LHCN-M2 (cell line): ENCODE data around the gene TBX21. TPM values are rescaled to one million over a fixed set of nuclear protein-coding genes. Genes with fewer than 3 reads are reported as not detected.
A peak's percentile ranks its signal among the peaks of the same experiment; 100 is the strongest.
"Not testable (repeated sequence)": the region's sequence is repeated elsewhere in the genome, so short reads cannot be mapped to it uniquely, and the experiment has no call there.

Experiments
- DNase-seq: peaks from one replicate; pipeline ENCODE4 v3.0.0-alpha.2; 2012; ENCODE audit warnings: low read depth
- total RNA-seq: library from RNA; depleted of rRNA; stranded (reverse); fragments of >200 nt; gene quantifications from 2 replicates; pipeline ENCODE4 v1.2.3, GENCODE V29; 2014; rRNA removed

The TBX21 gene
- total RNA-seq, 1 experiment from 2014 or later = not detected

DNA sequence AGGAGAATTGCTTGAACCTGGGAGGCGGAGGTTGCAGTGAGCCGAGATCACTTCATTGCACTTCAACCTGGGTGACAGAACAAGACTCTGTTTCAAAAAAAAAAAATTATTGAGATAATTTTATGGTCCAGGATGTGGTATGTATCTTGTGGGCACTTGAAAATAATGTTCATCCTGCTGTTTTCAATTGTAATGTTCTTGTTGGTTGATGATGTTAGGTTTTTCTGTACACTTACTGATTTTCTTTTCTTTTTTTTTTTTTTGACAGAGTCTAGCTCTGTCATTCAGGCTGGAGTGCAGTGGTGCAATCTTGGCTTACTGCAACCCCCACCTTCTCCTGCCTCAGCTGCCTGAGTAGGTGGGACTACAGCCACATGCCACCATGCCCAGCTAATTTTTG lies 29.7 kb downstream of the TBX21 start:
- no peak for DNase-seq

DNA sequence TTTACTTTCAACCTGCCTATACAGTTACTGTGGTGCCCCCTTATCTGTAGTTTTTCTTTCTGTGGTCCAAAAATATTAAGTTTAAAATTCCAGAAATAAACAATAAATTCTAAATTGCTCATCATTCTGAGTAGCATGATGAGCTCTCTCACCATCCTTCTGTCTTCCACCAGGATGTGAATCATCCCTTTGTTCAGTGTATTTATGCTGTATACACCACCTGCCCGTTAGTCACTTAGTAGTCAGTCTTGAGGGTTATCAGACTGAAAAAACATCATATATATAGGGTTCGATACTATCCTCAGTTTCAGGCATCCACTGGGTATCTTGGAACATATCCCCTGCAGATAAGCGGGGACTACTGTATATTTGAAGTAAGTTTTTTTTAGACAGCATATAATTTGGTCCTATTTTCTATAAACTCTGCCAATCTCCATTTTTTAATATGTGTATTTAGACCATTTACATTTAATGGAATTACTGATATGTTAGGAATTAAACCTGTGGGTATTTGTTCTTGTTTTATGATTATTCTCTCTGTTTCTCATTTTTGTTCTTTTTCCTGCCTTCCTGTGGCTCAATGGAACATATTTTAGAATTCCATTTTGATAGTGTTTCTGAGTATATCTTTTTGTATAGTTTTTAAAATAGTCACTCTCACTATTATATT lies 31.0 kb downstream of the TBX21 start:
- peak; percentile 41 for DNase-seq

DNA sequence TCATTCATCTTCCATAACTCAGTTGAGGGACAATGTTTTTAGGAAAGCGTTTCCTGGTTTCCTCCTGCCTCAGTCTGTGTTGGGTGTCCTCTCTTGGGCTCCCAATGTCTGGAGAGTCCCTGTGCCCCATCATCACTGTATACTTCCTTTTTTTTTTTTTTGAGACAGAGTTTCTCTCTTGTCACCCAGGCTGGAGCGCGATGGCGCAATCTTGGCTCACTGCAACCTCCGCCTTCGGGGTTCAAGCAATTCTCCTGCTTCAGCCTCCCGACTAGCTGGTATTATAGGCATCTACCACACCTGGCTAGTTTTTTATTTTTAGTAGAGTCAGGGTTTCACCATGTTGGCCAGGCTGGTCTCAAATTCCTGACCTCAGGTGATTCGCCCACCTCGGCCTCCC lies 40.6 kb downstream of the TBX21 start:
- DNase-seq = not testable (repeated sequence)

DNA sequence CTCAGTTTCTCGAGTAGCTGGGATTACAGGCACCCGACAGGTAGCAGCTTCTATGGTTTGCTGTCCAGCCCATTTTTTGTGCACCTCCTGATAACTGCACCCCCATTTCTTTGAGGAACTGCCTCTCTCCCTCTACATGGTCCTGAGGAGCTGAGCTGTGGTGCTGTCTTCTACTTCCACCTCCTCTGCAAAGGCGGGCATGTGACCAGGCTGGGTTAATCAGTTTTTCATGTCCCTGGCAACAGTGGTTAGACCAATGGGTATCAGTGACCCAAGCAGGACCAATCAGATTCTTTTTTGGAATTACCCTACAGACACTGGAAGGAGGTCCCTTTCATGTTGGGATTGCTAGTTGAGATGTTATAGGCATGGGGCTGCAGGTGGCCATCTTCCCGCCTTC lies 41.3 kb downstream of the TBX21 start:
- no peak for DNase-seq

DNA sequence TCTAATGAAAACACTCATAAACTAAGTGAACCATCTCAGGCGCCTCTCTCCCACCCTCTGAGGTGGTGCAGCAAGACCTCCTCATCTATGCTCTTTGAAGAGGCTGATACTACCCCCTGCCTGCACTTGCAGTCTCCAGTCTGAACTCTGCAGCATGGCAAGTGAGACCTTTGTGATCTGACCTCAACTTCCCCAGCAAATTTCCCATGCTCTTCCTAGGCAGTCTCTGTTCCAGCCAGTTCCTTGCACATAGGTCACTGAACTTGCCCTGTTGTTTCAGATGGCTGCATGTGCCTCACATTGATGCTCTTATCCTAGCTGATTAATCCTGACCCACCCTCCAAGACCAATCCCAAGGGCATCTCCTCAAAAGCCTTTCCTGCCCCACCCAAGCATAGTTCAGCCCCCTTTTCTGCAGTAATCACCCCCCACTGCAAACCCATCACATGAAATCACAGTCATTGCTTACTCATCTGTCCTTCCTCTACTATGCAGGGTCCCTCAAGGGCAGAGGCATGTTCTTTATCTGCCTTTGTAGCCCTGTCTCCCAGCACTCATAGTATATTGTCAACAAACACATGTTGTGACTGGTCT lies 42.0 kb downstream of the TBX21 start:
- no peak for DNase-seq

DNA sequence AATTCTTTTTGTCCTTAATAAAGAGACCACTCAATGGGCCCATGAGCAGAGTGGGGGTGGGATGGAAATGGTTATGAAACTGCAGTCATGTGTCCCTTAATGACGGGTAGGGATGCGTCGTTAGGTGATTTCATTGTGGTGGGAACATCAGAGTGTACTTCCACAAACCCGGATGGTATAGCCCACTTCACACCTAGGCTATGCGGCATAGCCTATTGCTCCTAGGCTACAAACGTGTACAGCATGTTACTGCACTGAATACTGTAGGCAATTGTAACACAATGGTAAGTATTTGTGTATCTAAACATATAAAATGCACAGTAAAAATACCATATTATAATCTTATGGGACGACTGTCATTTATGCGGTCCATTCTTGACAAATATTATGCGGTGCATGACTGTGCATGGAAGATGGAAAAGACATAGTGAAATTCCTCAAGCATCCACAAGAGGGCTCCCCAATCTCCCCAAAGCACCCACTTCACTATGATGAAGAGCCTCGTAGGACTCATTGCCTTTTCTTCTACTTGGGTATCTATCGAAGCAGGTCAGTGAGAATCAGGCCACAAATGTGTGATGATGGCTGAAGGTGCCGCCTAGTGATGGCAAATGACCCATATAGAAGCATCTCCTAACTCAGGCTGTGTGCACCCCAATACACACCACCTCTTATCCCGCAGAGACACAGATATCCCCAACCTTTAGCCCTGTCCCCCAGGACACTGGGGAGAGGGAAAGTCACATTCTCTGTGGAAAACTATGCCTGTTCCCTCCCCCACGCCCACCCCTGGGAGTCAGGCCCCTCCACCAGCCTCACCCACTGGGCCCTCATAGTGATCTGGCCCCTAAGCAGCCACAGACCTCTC lies 43.5 kb downstream of the TBX21 start:
- DNase-seq = peak; percentile 52

DNA sequence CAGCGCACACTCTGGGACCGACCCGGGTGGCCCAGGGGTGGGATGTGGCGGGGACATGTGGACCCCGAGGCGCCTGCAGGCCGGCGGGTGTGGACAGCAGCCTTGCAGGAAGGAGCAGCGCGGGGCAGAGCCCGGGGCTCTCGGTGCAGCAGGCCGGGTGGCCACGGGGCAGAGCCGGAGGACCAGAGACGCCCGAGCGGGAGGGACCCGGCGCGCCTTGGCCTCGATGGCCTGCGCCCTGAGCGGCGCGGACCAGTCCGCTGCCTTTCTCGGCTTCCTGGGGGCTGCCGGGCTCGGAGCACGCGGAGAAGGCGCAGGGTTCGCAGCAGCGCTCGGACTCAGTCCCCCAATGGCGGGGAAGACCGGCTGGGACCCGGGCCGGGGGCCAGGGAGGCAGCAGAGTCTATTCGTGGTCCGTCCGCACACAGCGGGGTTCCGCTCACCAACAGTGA lies 45.2 kb downstream of the TBX21 start:
- DNase-seq = no peak

DNA sequence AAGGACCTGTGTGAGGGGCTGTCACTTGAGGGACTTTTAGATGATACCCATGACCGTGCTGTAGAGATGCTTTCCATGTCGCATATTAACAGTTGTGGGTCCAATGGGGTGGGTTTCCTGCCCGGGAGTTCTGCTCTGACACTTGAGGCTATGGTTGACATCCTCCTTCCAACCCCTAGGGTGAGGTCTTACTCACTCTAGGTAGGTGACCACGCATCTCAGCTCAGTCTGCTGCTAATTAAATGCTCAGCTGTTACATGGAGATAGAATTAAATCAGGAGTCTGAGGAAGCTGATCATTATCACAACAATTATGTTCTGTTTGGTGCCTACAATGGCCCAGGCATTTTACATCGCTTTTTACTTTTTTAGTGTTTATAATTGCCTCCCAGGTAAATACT lies 48.4 kb downstream of the TBX21 start:
- DNase-seq = no peak

DNA sequence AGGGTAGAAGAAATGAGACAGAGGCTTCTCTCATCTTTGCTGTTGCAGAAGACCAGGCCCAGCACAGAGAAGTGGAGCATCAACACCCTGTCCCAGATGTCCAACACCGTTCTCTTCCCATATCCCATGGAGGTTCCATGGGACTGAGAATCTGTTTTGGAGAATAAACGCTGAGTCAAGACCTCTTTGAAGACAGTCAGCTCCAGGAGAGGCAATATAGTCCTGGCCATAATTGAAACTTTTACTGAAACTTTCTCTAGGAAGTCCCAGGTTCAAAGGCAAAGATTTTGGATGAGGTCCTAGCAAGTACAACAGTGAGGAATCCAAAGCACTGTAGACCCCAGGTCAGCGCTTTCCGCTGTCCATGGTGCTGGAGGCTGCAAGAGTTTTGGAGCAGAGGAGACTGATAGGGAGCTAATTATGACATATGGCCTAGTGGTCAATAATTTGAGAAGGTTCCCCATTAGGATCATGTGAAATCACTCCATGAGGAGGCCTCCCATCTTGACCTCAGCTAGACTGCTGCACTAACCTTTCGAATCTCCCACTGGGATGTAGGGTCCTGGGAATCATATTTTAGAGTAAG lies 52.6 kb downstream of the TBX21 start:
- DNase-seq = peak; percentile 34

DNA sequence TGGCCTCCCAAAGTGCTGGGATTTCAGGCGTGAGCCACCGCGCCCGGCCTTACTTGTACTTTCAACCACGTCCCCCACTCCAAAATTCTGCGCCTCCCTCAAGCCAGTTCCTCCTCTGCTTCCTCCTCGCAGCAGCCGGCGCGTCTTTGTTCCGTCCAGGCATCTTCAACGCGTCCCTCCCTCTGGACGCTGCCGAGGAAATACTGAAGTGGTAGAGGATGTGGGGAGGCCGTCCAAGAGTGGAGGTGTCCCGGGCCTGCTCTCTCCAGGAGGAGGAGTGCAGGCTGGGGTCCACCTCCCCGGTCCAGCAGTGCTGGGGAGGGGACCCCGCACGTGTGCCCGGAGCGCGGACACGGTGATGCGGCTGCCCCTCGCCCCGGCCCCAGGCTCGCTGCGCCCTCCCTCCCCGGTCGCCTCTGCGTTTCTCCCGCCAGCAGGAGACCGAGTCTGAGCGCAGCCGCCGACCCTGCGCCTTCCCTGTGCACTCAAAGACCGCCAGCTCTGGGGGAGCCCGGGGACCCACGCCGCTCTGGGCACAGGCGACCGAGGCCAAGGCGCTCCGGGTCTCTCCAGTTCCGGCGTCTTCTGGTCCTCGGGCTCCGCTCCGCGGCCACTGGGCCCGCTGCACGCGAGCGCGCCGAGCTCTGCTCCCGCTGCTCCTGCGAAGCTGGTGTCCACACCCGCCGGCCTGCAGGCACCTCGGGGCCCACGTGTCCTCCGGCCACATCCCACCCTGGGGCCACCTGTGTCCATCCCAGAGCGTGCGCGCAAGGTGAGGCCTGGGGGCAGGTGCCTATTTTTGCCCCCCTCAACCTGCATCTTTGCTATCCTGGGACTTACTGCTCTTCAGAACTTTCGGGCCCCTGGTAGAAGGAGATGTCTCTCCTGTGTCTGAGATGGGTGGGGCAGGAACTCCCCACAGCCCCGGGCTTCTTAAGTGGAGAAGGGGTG lies 56.9 kb downstream of the TBX21 start:
- DNase-seq = peak; percentile 15

DNA sequence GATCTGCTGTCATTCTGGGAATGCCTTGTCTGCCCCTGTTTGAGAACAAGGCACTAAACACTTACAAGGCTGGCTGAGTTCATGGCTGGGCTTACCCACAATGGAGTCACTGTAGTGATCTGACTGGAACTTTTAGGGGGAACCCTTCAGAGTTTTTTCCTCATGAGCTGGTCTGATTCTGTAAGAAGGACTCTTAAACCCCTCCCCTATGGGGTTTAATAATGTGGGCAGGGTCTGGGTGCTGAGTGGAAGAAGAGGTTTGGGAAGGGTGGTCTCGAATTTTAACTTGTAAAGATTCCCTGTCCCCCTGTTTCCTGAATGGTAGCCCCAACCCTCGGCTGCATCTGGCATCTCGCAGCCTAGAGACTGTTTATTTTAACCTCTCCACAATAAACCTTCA lies 58.0 kb downstream of the TBX21 start:
- no peak for DNase-seq

DNA sequence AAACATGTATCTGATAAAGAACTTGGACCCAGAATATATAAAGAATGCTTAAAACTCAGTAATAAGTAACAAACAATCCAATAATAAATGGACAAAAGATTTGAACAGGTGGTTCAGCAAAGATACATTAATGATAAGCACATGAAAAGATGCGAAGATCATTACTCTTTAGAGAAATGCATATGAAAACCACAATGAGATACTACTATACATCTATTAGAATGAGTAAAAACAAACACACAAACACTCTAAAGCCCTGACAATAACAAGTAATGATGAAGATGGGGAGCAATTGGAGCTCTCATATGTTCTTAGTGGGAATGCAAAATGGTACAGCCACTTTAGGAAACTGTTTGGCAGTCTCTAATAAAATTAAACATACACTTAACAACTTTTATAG lies 59.4 kb downstream of the TBX21 start:
- no peak for DNase-seq

DNA sequence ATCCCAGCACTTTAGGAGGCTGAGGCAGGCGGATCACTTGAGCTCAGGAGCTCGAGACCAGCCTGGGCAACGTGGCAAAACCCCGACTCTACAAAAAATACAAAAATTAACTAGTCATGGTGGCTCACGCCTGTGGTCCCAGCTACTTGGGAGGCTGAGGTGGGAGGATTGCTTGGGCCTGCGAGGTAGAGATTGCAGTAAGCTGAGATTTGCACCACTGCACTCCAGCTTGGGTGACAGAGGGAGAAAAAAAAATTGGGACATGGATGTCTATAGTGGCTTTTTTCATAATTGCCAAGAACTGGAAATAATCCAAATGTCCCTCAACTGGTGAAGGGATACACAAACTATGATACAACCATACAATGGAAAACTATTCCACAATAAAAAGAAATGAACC lies 59.9 kb downstream of the TBX21 start:
- DNase-seq = no peak

Other genes with a start within 250 kb of the TBX21 start
- 73.4 and 92.3 TPM in 2 replicates for gene NPEPPS, start 202.1 kb upstream of the TBX21 start, total RNA-seq
- 401 and 457 TPM in 2 replicates for gene KPNB1, start 83.3 kb upstream of the TBX21 start, total RNA-seq
- 3.8 and 5.4 TPM in 2 replicates for gene TBKBP1, start 39.1 kb upstream of the TBX21 start, total RNA-seq
- 15.3 and 21.4 TPM in 2 replicates for gene OSBPL7, start 88.6 kb downstream of the TBX21 start, total RNA-seq
- 45.4 and 47.5 TPM in 2 replicates for gene MRPL10, start 98.3 kb downstream of the TBX21 start, total RNA-seq
- 0.45 and 1.4 TPM in 2 replicates for gene LRRC46, start 98.4 kb downstream of the TBX21 start, total RNA-seq
- gene SCRN2, start 108.0 kb downstream of the TBX21 start, total RNA-seq = 59.8 and 60.2 TPM in 2 replicates
- not detected in 2 replicates for gene SP6, start 117.9 kb downstream of the TBX21 start, total RNA-seq
- gene SP2, start 163.0 kb downstream of the TBX21 start, total RNA-seq = 1.7 and 3.4 TPM in 2 replicates
- gene PNPO, start 208.3 kb downstream of the TBX21 start, total RNA-seq = 47.6 and 54.1 TPM in 2 replicates
- gene PRR15L, start 224.6 kb downstream of the TBX21 start, total RNA-seq = not detected in 2 replicates
- 93.8 and 94.9 TPM in 2 replicates for gene CDK5RAP3, start 237.9 kb downstream of the TBX21 start, total RNA-seq